Transverse colon (tissue), 4 donors: ENCODE data around the gene KBTBD4. TPM values are rescaled to one million over a fixed set of nuclear protein-coding genes. Genes with fewer than 3 reads are reported as not detected.

Experiments
- DNase-seq: peaks from one replicate; pipeline ENCODE4 v3.0.0-alpha.2; 2019
- H3K27ac ChIP-seq, 4 donors: fragments of 200-600 bp; sonication (generic); 2 replicates each; pipeline ENCODE4 v1.5.1; 2016 to 2018; ENCODE audit warnings: inconsistent platforms in 4 of 4
- H3K27me3 ChIP-seq: fragments of 200-600 bp; sonication (generic); 2 replicates; pipeline ENCODE4 v1.5.1; 2017; ENCODE audit warnings: inconsistent platforms
- H3K36me3 ChIP-seq, 4 donors: fragments of 200-600 bp; sonication (generic); 2 replicates each; pipeline ENCODE4 v1.5.1; 2017 to 2019; ENCODE audit warnings: inconsistent platforms in 4 of 4
- H3K4me1 ChIP-seq, 4 donors: fragments of 200-600 bp; sonication (generic); 2 replicates each; pipeline ENCODE4 v1.5.1; 2017 to 2020; ENCODE audit warnings: inconsistent platforms in 4 of 4
- H3K4me3 ChIP-seq, 4 donors: fragments of 200-600 bp; sonication (generic); 1 replicate in 1 of 4; 2 replicates in 3 of 4; pipeline versions ENCODE4 v1.5.1 to v1.6.1; 2017 to 2019; ENCODE audit warnings: inconsistent platforms in 4 of 4
- H3K9me3 ChIP-seq, 2 donors: fragments of 200-600 bp; sonication (generic); 2 replicates each; pipeline ENCODE4 v1.5.1; 2017 to 2019; ENCODE audit warnings: inconsistent platforms in 2 of 2
- CTCF ChIP-seq, 5 experiments: fragments of 200-600 bp in 3 of 5; fragments of 450-650 bp in 2 of 5; sonication (generic) in 3 of 5; IDR thresholded peaks; 1 replicate in 2 of 5; 2 replicates in 3 of 5; pipeline ENCODE4 v1.5.1; 2016 to 2017; ENCODE audit warnings: antibody characterized with exemption in 5 of 5, inconsistent platforms in 3 of 5, mild to moderate bottlenecking in 2 of 5, moderate library complexity in 1 of 5
- EP300 ChIP-seq: sonication (generic); formaldehyde crosslinking; IDR thresholded peaks from one replicate; pipeline ENCODE4 v1.6.1; 2017; ENCODE audit warnings: antibody characterized with exemption, low read depth
- POLR2A ChIP-seq: fragments of 450-650 bp; IDR thresholded peaks from one replicate; pipeline ENCODE4 v1.6.1; 2016; ENCODE audit warnings: antibody characterized with exemption, mild to moderate bottlenecking, moderate library complexity
- POLR2AphosphoS5 ChIP-seq, 3 donors: sonication (generic); formaldehyde crosslinking; IDR thresholded peaks; one replicate each; pipeline ENCODE4 v1.6.1; 2016; ENCODE audit warnings: antibody characterized with exemption in 3 of 3
- WGBS, 2 donors: methylation state at CpG; one replicate each; pipeline ENCODE4 v1.1.5; 2018; ENCODE audit warnings: low coverage in 1 of 2; 5-methylcytosine and 5-hydroxymethylcytosine counted together
- in situ Hi-C, 4 donors: fragments of 200-750 bp; cut with MboI; loops; one replicate each; pipeline versions ENCODE4 v1.15.0 to v1.15.1; 2017; ENCODE audit warnings: low sequenced_read_pairs in 3 of 4, low pct_ligation_motif_present in 1 of 4, low pct_unique_long_range_greater_than_20kb in 1 of 4
- intact Hi-C: fragments of 100-400 bp; cut with DNase I; formaldehyde crosslinking; loops from one replicate; pipeline ENCODE4 v1.15.1; 2023; ENCODE audit warnings: low total_unique reads
- total RNA-seq, 4 donors: library from RNA; depleted of rRNA; stranded (reverse); fragments of >200 nt; gene quantifications; one replicate each; pipeline ENCODE4 v1.1.0, GENCODE V29; 2016

KBTBD4 gene
- total RNA-seq, 4 donors from 2014 or later, result 9.4 to 20.3 (median 16.5) TPM

- peak overlapping the region; percentile 94 to 97 (median 96) for H3K27ac ChIP-seq
- H3K4me1 ChIP-seq, result peaks cover 11 to 42% (median 22%) of the 10 kb centered on the region in 4 donors
- H3K4me3 ChIP-seq, result peak overlapping the region; percentile 9 to 95 (median 84)
- no peak for TF ChIP-seq POLR2A
- TF ChIP-seq CTCF (IDR thresholded peaks at IDR 0.05), result peak in 1 of 5 experiments; percentile 12
- TF ChIP-seq POLR2AphosphoS5 (IDR thresholded peaks at IDR 0.05), result no peak
- in situ Hi-C loops (loop anchor here in 1 of 4 donors (25.0 kb wide), 1 partner anchor 91 kb away; no protein-coding TSS in a partner anchor), intact Hi-C loops (no loop called here)
- WGBS, 2 donors, result 15 to 18% methylated on average over 5 to 9 of the region's 9 CpGs
- H3K9me3 ChIP-seq, result no peaks in the 10 kb centered on the region
- DNase-seq, result no peak
- no peaks in the 10 kb centered on the region for H3K36me3 ChIP-seq
- H3K27me3 ChIP-seq, result no peaks in the 10 kb centered on the region
Observed at GRCh38 chr11:47553406-47553743, 25.4 kb downstream of the KBTBD4 start.

GRCh38 chr11:47552566-47553405, 26.0 kb downstream of the KBTBD4 start, which contains the start of gene CELF1:
Gene CELF1 (minus strand): TSS chr11:47553132. CDS start chr11:47499523, 53,609 bp downstream.
- peak within 1 kb of the TSS; percentile 77 to 95 (median 94) for H3K4me3 ChIP-seq
- in situ Hi-C loops (loop anchor here in 1 of 4 donors (25.0 kb wide), 1 partner anchor 90 kb away; no protein-coding TSS in a partner anchor), intact Hi-C loops (no loop called here)

GRCh38 chr11:47552056-47552565, 26.7 kb downstream of the KBTBD4 start:
- Histone ChIP-seq H3K4me3 (peak overlapping the region; percentile 77 to 95 (median 94)), H3K4me1 (peaks cover 17 to 54% (median 22%) of the 10 kb centered on the region in 4 donors), H3K27ac (peak overlapping the region; percentile 94 to 97 (median 96)), H3K36me3 (no peaks in the 10 kb centered on the region), H3K9me3 (no peaks in the 10 kb centered on the region), H3K27me3 (no peaks in the 10 kb centered on the region)
- TF ChIP-seq CTCF (IDR thresholded peaks at IDR 0.05) (no peak), POLR2A (no peak), EP300 (no peak), POLR2AphosphoS5 (IDR thresholded peaks at IDR 0.05) (no peak)
- 0 to 1% methylated on average over 1 to 22 of the region's 22 CpGs for WGBS, 2 donors
- in situ Hi-C loops (loop anchor here in 1 of 4 donors (25.0 kb wide), 1 partner anchor 90 kb away; no protein-coding TSS in a partner anchor), intact Hi-C loops (no loop called here)
- no peak for DNase-seq

More at GRCh38 chr11:47552566-47553405, 26.0 kb downstream of the KBTBD4 start, which contains the start of gene CELF1:
- peaks cover 11 to 48% (median 22%) of the 10 kb centered on the region in 4 donors for H3K4me1 ChIP-seq
- TF ChIP-seq POLR2AphosphoS5 (IDR thresholded peaks at IDR 0.05), result peak; percentile 49 to 90 (median 81)
- TF ChIP-seq POLR2A, result peak; percentile 46
- TF ChIP-seq CTCF (IDR thresholded peaks at IDR 0.05), result peak; percentile 68 to 96 (median 85)
- no peak for TF ChIP-seq EP300
- H3K27ac ChIP-seq, result peak within 1 kb of the TSS; percentile 94 to 97 (median 96)
- H3K9me3 ChIP-seq, result no peaks in the 10 kb centered on the region
- 0% methylated on average over 65 of the region's 89 CpGs; no CpG with 5 or more reads in 1 of the 2 donors for WGBS, 2 donors
- peak; percentile 93 for DNase-seq
- H3K36me3 ChIP-seq, result no peaks in the 10 kb centered on the region
- H3K27me3 ChIP-seq, result no peaks in the 10 kb centered on the region

GRCh38 chr11:47551086-47551485, 27.7 kb downstream of the KBTBD4 start:
- intact Hi-C loops, result no loop called here
- H3K4me3 ChIP-seq, result peak overlapping the region in 2 of 4 donors; percentile 92 to 95

More at GRCh38 chr11:47551086-47551485, 27.7 kb downstream of the KBTBD4 start:
- Histone ChIP-seq H3K4me1 (peaks cover 19 to 52% (median 22%) of the 10 kb centered on the region in 4 donors), H3K9me3 (no peaks in the 10 kb centered on the region), H3K27ac (peak overlapping the region; percentile 94 to 97 (median 96)), H3K27me3 (no peaks in the 10 kb centered on the region), H3K36me3 (no peaks in the 10 kb centered on the region)
- DNase-seq, result no peak
- in situ Hi-C loops, result loop anchor here in 1 of 4 donors (25.0 kb wide), 1 partner anchor 89 kb away; no protein-coding TSS in a partner anchor
- TF ChIP-seq POLR2A, result no peak
- TF ChIP-seq CTCF (IDR thresholded peaks at IDR 0.05), result peak; percentile 20 to 49 (median 25)
- no peak for TF ChIP-seq EP300
- TF ChIP-seq POLR2AphosphoS5 (IDR thresholded peaks at IDR 0.05), result no peak
